Calu3 (cell line): ENCODE results near the gene FMN1. TPM values are rescaled to one million over a fixed set of nuclear protein-coding genes. Genes with fewer than 3 reads are reported as not detected.

Experiments
- BruUV-seq: library from RNA; stranded (reverse); fragments of 400-500 nt; replicated peaks from 2 replicates; lab custom pipeline; 2021; lab: Mats Ljungman, UMichigan
- CTCF ChIA-PET: fragments of 300-600 bp; sonication (Branson Sonifier 250); formaldehyde crosslinking; loops from one replicate; lab custom pipeline; 2022; ENCODE audit warnings: antibody characterized with exemption; lab: Charles Lee
- DNase-seq: peaks from one replicate; pipeline ENCODE4 v3.0.0; 2022
- H3K27ac Mint-ChIP-seq: one replicate; pipeline ENCODE4 v1.8.0; 2022; ENCODE audit warnings: mixed read lengths; ENCODE audit not compliant: unreplicated experiment
- H3K27me3 Mint-ChIP-seq: one replicate; pipeline ENCODE4 v1.8.0; 2022; ENCODE audit warnings: mixed read lengths; ENCODE audit not compliant: unreplicated experiment
- H3K36me3 Mint-ChIP-seq: one replicate; pipeline ENCODE4 v1.8.0; 2022; ENCODE audit warnings: mild to moderate bottlenecking, moderate library complexity, mixed read lengths; ENCODE audit not compliant: insufficient read depth, unreplicated experiment
- H3K4me1 Mint-ChIP-seq: one replicate; pipeline ENCODE4 v1.8.0; 2022; ENCODE audit warnings: mild to moderate bottlenecking, low read depth, mixed read lengths; ENCODE audit not compliant: unreplicated experiment
- H3K4me3 Mint-ChIP-seq: one replicate; pipeline ENCODE4 v1.8.0; 2022; ENCODE audit warnings: mild to moderate bottlenecking, low read depth, moderate library complexity, mixed read lengths; ENCODE audit not compliant: unreplicated experiment
- H3K9me3 Mint-ChIP-seq: one replicate; pipeline ENCODE4 v1.8.0; 2022; ENCODE audit warnings: low read depth, mixed read lengths; ENCODE audit not compliant: unreplicated experiment
- CTCF ChIP-seq: fragments of 200-600 bp; IDR thresholded peaks from one replicate; pipeline ENCODE4 v1.8.0; 2022; ENCODE audit warnings: antibody characterized with exemption; ENCODE audit not compliant: unreplicated experiment
- intact Hi-C: fragments of 100-400 bp; cut with micrococcal nuclease; formaldehyde crosslinking; loops from one replicate; pipeline ENCODE4 v1.10.0; 2022; ENCODE audit not compliant: unreplicated experiment
- total RNA-seq: library from RNA; stranded (reverse); gene quantifications from 2 replicates; pipeline ENCODE4 v1.2.3, GENCODE V29; 2022

FMN1 gene
- total RNA-seq, 1 experiment from 2014 or later: 7.1 TPM

- H3K27ac Mint-ChIP-seq: no peak overlapping the region
- no peak overlapping the region for H3K4me3 Mint-ChIP-seq
- no peaks in the 10 kb centered on the region for H3K36me3 Mint-ChIP-seq
- H3K4me1 Mint-ChIP-seq: no peaks in the 10 kb centered on the region
- H3K27me3 Mint-ChIP-seq: no peaks in the 10 kb centered on the region
- intact Hi-C loops: no loop called here
- no peak for DNase-seq
- no peak for TF ChIP-seq CTCF
- CTCF ChIA-PET: no interaction called here
- H3K9me3 Mint-ChIP-seq: no peaks in the 10 kb centered on the region
- no TSS peak for BruUV-seq
Observed at GRCh38 chr15:32767236-32767635, 427.3 kb downstream of the FMN1 start.

GRCh38 chr15:32766101-32766500, 428.4 kb downstream of the FMN1 start:
- no peak for TF ChIP-seq CTCF
- no peak overlapping the region for H3K27ac Mint-ChIP-seq
- intact Hi-C loops: no loop called here
- H3K27me3 Mint-ChIP-seq: no peaks in the 10 kb centered on the region
- no peaks in the 10 kb centered on the region for H3K9me3 Mint-ChIP-seq
- CTCF ChIA-PET: no interaction called here
- DNase-seq: no peak
- H3K4me1 Mint-ChIP-seq: no peaks in the 10 kb centered on the region
- H3K4me3 Mint-ChIP-seq: no peak overlapping the region
- no peaks in the 10 kb centered on the region for H3K36me3 Mint-ChIP-seq
- BruUV-seq: no TSS peak

- H3K27me3 Mint-ChIP-seq: no peaks in the 10 kb centered on the region
- no peak for DNase-seq
- H3K27ac Mint-ChIP-seq: no peak overlapping the region
- H3K9me3 Mint-ChIP-seq: no peaks in the 10 kb centered on the region
- TF ChIP-seq CTCF: no peak
- H3K36me3 Mint-ChIP-seq: no peaks in the 10 kb centered on the region
- intact Hi-C loops: no loop called here
- H3K4me1 Mint-ChIP-seq: no peaks in the 10 kb centered on the region
- CTCF ChIA-PET: no interaction called here
- BruUV-seq: no TSS peak
- no peak overlapping the region for H3K4me3 Mint-ChIP-seq
Observed at GRCh38 chr15:32765236-32765635, 429.3 kb downstream of the FMN1 start.

- CTCF ChIA-PET: no interaction called here
- no TSS peak for BruUV-seq
- intact Hi-C loops: no loop called here
- no peak for TF ChIP-seq CTCF
- H3K9me3 Mint-ChIP-seq: no peaks in the 10 kb centered on the region
- DNase-seq: no peak
- H3K4me3 Mint-ChIP-seq: no peak overlapping the region
- no peaks in the 10 kb centered on the region for H3K4me1 Mint-ChIP-seq
- H3K27me3 Mint-ChIP-seq: no peaks in the 10 kb centered on the region
- H3K27ac Mint-ChIP-seq: no peak overlapping the region
- H3K36me3 Mint-ChIP-seq: no peaks in the 10 kb centered on the region
Observed at GRCh38 chr15:32763295-32763694, 431.2 kb downstream of the FMN1 start.
